GM18499 (cell line): ENCODE results near the gene R3HDM2.
A peak's percentile ranks its signal among the peaks of the same experiment; 100 is the strongest.

ENCODE experiments used
- ATAC-seq: cut with Tn5 transposase; IDR thresholded peaks from one replicate; pipeline ENCODE4 v1.9.1; 2021; ENCODE audit warnings: moderate number of reproducible peaks; ENCODE audit not compliant: insufficient read depth, unreplicated experiment

Gene R3HDM2

DNA sequence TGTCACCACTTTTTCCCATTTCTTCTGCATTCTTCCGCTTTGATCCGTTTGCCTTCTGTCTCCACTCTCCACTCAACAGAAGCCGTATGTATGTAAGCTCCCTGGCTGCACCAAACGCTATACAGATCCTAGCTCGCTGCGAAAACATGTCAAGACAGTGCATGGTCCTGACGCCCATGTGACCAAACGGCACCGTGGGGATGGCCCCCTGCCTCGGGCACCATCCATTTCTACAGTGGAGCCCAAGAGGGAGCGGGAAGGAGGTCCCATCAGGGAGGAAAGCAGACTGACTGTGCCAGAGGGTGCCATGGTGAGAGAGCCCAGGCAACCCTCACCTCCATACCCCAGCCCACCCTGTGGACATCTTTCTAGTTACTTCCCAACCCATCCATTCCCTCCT is 37.1 kb upstream of the R3HDM2 start:
- ATAC-seq = no peak

GRCh38 chr12:57467212-57467874 is 36.5 kb upstream of the R3HDM2 start:
- ATAC-seq = no peak

GRCh38 chr12:57465747-57466505 is 35.1 kb upstream of the R3HDM2 start:
- ATAC-seq = no peak

GRCh38 chr12:57465030-57465746 is 34.3 kb upstream of the R3HDM2 start:
- no peak for ATAC-seq

- no peak for ATAC-seq
These were observed 33.7 kb upstream of the R3HDM2 start for GRCh38 chr12:57464569-57464968.

- no peak for ATAC-seq
These were observed 32.0 kb upstream of the R3HDM2 start for GRCh38 chr12:57462912-57463253.

GRCh38 chr12:57462251-57462911 is 31.5 kb upstream of the R3HDM2 start:
- ATAC-seq = peak; percentile 50

GRCh38 chr12:57461917-57462250 is 31.0 kb upstream of the R3HDM2 start:
- no peak for ATAC-seq

DNA sequence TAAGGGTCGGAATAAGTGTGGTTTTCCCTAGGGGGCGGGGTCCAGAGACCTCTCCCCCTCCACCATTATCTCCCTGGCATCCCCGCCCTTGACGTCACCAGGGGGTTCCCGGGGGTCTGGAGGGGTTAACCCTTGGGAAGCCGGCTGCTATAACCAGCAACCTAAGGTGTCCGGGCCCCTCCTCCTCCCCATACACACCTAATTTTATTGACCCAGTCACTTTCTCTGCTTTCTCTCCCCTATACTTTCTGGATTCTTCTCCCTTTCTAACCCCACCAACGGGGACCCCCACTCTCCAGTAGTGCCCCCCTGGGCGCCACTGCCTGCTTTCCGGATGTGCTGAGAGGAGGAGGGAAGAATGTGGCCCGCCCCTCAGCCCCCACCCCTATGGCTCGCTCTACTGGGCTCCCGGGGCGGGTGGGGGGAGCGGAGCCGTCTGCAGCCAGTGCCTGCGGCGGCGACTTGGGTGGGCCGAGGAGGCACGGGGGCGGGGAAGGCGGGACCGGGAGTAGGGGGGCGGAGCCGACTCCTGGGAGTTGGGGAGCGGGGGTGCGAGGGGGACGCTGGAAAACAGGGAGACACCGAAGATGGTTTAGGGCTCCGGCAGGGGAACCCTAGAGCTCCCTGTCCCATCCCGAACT is 30.6 kb upstream of the R3HDM2 start:
- no peak for ATAC-seq

DNA sequence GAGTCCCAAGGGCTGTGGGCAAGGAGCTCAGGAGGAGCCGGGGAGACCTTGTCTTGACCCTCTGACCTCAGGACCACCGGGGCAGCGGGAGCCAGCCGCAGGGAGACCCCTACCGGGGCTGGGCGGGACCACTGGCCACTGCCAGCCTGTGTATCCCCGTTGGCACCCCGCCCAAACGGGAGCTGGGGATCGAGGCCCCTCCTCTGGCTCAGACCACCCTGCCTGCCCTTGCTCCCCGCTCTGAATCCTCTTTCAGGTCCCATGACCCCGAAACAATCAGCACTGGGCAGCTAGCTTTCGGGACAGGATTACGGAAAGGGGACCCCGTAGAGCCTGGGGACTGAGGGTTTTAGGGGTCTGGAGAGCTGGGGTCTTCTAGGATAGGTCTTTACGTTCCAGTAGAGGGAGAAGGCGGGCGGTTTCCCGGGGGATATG is 30.0 kb upstream of the R3HDM2 start:
- ATAC-seq = no peak

DNA sequence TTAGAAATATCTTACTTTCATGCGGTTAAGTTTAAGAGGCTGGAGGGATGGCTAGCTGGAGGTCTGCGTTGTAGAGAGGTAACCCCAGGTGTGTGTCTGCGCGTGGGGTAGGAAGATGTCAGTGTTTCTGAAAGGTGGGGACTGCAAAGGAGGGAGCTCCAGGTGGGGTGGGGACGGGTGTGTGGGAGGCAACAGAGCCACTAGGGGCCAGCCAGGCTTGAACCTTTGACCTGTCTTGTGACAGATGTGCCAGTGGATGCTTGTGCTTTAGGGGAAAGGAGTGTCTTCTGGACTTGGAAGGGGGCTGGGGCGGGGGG is 29.6 kb upstream of the R3HDM2 start:
- ATAC-seq = no peak

DNA sequence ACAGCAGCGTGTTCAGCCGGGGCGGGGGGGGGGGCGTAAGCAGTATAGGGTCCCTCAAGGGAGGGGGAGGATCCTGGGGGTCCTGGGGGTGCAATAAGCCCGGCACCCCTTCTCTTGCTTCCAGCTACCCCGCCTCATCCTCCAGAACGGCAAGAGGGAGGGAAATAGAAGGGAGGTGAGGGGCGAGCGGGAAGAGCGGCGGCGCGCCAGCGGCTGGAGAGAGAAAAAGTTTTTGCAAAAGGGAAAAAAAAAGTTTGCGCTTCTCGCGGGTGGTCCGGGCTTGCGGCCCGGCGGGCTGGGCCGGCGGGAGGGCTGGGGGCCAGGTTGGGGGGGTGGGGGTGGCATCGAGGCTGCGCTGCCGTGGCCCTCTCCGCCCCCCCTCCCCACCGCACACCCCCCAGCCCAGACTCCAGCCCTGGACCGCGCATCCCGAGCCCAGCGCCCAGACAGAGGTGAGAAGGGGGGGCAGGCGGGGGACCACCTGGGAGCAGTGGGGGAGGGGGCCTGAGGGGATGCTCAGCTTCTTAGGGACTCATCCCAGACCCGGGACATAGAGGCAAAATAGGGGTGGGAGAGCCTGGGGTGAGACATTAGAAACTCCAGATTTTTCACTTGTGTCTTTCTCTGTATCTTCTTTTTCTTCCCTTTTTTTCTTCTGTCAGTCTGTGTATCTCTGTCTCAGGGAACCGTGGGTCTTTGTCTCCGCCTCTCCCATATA is 29.1 kb upstream of the R3HDM2 start, which contains the start of gene GLI1:
Gene GLI1 (plus strand): TSS at position 36 of the 718 bp plus-strand sequence. CDS start 3,907 bp downstream, outside the sequence.
- no peak for ATAC-seq

DNA sequence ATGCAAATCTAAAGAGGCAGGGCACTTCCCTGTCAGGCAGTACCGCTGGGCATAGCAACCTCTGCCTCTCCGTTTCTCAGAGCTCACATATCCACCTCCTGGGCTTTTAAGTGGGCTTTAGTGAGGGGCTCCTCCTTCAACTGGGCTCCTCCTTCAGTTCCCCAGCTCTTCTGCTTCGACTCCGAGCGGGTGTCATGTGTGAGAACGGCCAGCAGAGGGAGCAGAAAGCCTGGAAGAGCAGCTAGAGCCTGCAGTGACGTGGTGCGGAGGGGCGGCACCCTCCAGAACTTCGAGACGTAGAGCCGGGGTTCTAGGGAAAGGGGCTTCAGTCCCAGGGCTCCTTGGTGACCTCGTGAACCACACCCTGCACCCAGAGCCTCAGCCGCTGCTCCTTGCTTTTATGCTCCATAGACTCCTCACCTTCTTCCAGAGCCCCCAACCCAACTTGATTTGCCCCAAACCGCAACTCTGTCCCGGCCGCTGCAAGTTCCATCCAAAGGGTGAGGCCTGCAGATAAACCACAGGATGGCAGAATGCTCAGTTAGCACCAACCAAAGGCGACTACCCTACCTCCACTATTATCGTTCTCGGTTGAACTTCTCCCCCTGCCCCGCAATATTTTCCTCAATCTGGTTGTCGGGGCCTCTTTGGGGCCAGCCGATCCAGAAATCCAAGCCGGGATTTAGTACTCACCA is 28.4 kb upstream of the R3HDM2 start:
- ATAC-seq = peak; percentile 36

DNA sequence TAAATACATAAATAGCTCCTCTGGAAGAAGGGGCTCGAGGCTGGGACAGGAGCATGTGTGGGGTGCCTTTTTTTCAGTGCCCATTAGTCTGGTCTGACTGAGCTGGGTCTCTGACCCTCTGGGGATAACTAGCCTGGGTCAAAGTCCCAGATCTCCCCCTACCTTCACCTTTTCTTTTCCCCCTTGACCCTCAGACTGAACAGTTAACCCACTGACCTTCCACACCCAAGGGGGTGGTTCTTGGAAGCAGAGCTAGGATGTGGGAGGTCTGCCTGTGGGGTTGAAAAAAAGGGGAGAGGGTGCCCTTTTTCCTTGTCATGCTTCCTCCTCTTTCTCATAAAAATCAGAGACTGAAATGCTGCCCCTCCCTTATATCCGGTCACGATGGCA is 27.8 kb upstream of the R3HDM2 start:
- ATAC-seq = no peak

GRCh38 chr12:57456737-57457490 is 26.1 kb upstream of the R3HDM2 start:
- ATAC-seq = no peak

DNA sequence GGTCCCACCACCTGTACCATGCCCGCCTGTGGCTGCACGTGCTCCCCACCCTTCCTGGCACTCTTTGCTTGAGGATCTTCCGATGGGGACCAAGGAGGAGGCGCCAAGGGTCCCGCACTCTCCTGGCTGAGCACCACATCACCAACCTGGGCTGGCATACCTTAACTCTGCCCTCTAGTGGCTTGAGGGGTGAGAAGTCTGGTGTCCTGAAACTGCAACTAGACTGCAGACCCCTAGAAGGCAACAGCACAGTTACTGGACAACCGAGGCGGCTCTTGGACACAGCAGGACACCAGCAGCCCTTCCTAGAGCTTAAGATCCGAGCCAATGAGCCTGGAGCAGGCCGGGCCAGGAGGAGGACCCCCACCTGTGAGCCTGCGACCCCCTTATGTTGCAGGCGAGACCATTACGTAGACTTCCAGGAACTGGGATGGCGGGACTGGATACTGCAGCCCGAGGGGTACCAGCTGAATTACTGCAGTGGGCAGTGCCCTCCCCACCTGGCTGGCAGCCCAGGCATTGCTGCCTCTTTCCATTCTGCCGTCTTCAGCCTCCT is 25.4 kb upstream of the R3HDM2 start:
- no peak for ATAC-seq

- ATAC-seq = no peak
These were observed 24.7 kb upstream of the R3HDM2 start for GRCh38 chr12:57455374-57456144.
